ENCODE results near the gene C4orf17.

DNA sequence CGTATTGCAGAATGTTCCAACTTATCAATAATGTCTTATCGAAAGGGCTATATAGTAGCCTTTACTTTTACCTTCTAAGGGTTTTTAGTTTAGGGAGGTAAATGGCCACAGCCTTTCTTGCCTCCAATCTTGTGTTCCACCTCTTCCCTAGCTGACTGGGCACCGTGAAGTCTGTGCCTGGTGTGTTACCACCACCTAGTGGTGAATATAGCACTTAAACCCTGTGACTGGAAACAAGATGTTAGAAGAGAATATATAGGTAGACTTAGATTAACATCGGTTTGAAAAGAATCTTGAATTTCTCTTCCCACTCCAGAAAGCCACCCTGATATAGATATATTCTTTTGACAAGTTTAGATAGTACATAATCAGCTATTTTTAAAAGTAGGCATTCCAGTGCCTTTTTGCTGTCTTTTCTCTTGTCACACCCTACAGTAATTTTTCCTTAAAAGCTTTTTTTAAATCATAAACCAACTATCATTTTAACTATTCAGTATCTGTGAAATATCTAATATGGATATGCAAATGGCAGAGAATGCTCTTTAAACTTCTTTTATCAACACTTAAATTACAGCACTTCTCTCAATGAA lies 47.9 kb upstream of the C4orf17 start:
- TF ChIP-seq, protein P1, sequence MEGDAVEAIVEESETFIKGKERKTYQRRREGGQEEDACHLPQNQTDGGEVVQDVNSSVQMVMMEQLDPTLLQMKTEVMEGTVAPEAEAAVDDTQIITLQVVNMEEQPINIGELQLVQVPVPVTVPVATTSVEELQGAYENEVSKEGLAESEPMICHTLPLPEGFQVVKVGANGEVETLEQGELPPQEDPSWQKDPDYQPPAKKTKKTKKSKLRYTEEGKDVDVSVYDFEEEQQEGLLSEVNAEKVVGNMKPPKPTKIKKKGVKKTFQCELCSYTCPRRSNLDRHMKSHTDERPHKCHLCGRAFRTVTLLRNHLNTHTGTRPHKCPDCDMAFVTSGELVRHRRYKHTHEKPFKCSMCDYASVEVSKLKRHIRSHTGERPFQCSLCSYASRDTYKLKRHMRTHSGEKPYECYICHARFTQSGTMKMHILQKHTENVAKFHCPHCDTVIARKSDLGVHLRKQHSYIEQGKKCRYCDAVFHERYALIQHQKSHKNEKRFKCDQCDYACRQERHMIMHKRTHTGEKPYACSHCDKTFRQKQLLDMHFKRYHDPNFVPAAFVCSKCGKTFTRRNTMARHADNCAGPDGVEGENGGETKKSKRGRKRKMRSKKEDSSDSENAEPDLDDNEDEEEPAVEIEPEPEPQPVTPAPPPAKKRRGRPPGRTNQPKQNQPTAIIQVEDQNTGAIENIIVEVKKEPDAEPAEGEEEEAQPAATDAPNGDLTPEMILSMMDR (IDR thresholded peaks at IDR 0.05): peak; percentile 62 to 77 (median 74)
- TF ChIP-seq POLR2A (IDR thresholded peaks at IDR 0.05) (no peak), EP300 (IDR thresholded peaks at IDR 0.05) (no peak)
